PC-9 (cell line): ENCODE results near the gene DSTN.

Experiments used
- CTCF ChIP-seq: fragments of 200-600 bp; sonication (generic); conservative IDR thresholded peaks from 2 replicates; pipeline ENCODE4 v1.6.1; 2017; ENCODE audit warnings: mixed run types, antibody characterized with exemption, mild to moderate bottlenecking, moderate library complexity
- EZH2 ChIP-seq: fragments of 200-600 bp; sonication (generic); IDR thresholded peaks from 2 replicates; pipeline ENCODE4 v1.8.0; 2017; ENCODE audit warnings: antibody characterized with exemption, low read depth

DNA sequence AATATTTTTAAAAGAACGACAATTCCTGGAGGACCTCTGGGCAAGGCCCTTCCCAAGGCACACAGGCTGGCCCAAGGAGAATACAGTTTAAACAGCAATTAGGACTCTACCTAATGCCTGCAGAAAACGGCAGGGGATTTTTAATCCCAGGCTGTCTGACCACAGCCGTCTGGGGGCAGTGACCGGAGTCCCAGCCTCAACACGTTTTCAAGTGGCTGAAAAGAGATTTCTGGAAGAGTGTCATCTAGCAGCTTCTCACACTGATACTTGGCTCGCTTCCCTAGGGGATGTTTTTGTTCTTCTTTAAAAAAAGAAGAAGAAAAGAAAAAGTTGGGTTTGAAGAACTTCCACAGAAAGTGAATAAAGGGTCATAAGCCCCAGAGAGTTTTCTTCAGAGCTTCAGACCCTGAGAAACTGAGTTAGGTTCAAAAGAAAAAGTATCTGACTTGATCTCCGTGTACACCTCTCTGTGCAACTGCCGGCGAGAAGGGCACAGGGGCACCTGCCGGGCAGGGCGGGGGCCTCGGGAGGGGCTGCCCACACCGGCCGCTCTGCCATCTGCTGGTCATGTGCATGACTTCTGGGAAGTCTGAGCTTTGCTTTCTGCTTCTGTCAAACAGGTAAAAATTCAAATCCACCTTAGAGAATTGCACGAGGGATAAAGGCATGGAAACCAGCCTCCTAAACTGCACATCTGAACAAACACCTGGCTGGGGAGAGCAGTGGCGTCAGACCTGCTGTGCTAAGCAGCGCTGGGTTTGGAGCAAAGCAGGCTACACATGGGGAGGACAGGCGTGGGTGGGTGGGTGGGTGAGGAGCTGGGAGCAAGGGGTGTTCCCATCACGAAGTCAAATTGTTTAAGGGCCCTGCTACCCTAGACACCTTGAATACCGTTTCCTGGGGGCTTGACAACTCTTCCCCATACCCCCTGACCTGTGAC lies 79.2 kb downstream of the DSTN start:
- no peak for TF ChIP-seq EZH2
- peak; percentile 46 for TF ChIP-seq CTCF
